Measurements from ENCODE around the gene DKKL1.

Gene DKKL1

GRCh38 chr19:49395581-49396407, 32.1 kb downstream of the DKKL1 start:
- H3K9me2 ChIP-seq (ENCODE audit: low read depth, low read length): no peaks in the 10 kb centered on the region
- H3K79me2 ChIP-seq (ENCODE audit: insufficient read depth, low read length): no peaks in the 10 kb centered on the region
- no peak overlapping the region for H3K4me3 ChIP-seq (ENCODE audit: low read depth, low read length, poor library complexity, severe bottlenecking)
- H3K27me3 ChIP-seq (ENCODE audit: insufficient read depth, low read length): no peaks in the 10 kb centered on the region
- H3K27ac ChIP-seq (ENCODE audit: low read depth, low read length, poor library complexity, severe bottlenecking): no peak overlapping the region
- no peak overlapping the region for H3K4me2 ChIP-seq (ENCODE audit: low read length)
- H3F3A ChIP-seq (ENCODE audit: insufficient read depth, low read length): peaks cover under 1% of the 10 kb centered on the region
- no peaks in the 10 kb centered on the region for H3K9me3 ChIP-seq (ENCODE audit: low read length)
- no peaks in the 10 kb centered on the region for H3K36me3 ChIP-seq (ENCODE audit: insufficient read depth, low read length)
- H4K20me1 ChIP-seq (ENCODE audit: insufficient read depth, low read length): no peaks in the 10 kb centered on the region
- H3K4me1 ChIP-seq (ENCODE audit: insufficient read depth, low read length, severe bottlenecking): peaks cover 14% of the 10 kb centered on the region
- no peak overlapping the region for H3K9ac ChIP-seq (ENCODE audit: low read length)
- no peak overlapping the region for H2AFZ ChIP-seq (ENCODE audit: low read length)
- TF ChIP-seq EZH2 (IDR thresholded peaks at IDR 0.05; ENCODE audit: borderline replicate concordance, low read length) (no peak), CTCF (IDR thresholded peaks at IDR 0.05; ENCODE audit: low read length) (no peak)

GRCh38 chr19:49396738-49397505, 33.2 kb downstream of the DKKL1 start:
- Histone ChIP-seq H3K79me2 (ENCODE audit: insufficient read depth, low read length) (no peaks in the 10 kb centered on the region), H4K20me1 (ENCODE audit: insufficient read depth, low read length) (no peaks in the 10 kb centered on the region), H3K4me3 (ENCODE audit: low read depth, low read length, poor library complexity, severe bottlenecking) (no peak overlapping the region), H2AFZ (ENCODE audit: low read length) (no peak overlapping the region), H3K4me2 (ENCODE audit: low read length) (no peak overlapping the region), H3K9me3 (ENCODE audit: low read length) (no peaks in the 10 kb centered on the region), H3K27ac (ENCODE audit: low read depth, low read length, poor library complexity, severe bottlenecking) (no peak overlapping the region), H3K9ac (ENCODE audit: low read length) (no peak overlapping the region), H3K9me2 (ENCODE audit: low read depth, low read length) (no peaks in the 10 kb centered on the region), H3K4me1 (ENCODE audit: insufficient read depth, low read length, severe bottlenecking) (peaks cover 3% of the 10 kb centered on the region), H3F3A (ENCODE audit: insufficient read depth, low read length) (no peaks in the 10 kb centered on the region), H3K27me3 (ENCODE audit: insufficient read depth, low read length) (no peaks in the 10 kb centered on the region), H3K36me3 (ENCODE audit: insufficient read depth, low read length) (no peaks in the 10 kb centered on the region)
- TF ChIP-seq EZH2 (IDR thresholded peaks at IDR 0.05; ENCODE audit: borderline replicate concordance, low read length) (no peak), CTCF (IDR thresholded peaks at IDR 0.05; ENCODE audit: low read length) (no peak)

DNA sequence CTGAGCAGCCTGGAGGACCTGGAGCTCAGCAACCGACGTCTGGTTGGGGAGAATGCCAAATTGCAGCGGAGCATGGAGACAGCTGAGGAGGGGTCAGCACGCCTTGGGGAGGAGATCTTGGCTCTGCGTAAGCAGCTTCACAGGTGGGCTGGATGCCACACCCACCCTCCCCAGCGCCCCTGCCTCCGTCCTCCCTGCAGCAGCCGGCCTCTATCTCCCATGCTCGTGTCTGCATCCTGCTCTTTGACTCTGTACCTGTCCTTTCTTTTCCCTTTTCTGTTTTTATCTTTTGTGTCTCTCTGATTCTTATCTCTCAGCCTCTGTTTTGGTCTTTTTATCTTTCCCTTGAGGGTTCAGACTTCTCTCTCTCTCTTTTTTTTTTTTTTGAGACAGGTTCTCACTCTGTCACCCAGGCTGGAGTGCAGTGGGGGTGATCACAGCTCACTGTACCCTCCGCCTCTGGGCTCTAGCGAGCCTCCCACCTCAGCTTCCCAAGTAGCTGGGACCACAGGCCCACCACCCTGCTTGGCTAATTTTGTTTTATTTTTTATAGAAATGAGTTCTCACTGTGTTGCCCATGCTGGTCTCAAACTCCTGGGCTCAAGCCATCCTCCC, 34.4 kb downstream of the DKKL1 start:
- peaks cover 6% of the 10 kb centered on the region for H3K4me1 ChIP-seq (ENCODE audit: insufficient read depth, low read length, severe bottlenecking)
- no peak overlapping the region for H3K9ac ChIP-seq (ENCODE audit: low read length)
- H3K27ac ChIP-seq (ENCODE audit: low read depth, low read length, poor library complexity, severe bottlenecking): no peak overlapping the region

More for the DNA sequence above, 34.4 kb downstream of the DKKL1 start:
- Histone ChIP-seq H3K79me2 (ENCODE audit: insufficient read depth, low read length) (no peaks in the 10 kb centered on the region), H3K9me2 (ENCODE audit: low read depth, low read length) (no peaks in the 10 kb centered on the region), H3K27me3 (ENCODE audit: insufficient read depth, low read length) (no peaks in the 10 kb centered on the region), H3K4me2 (ENCODE audit: low read length) (no peak overlapping the region), H3F3A (ENCODE audit: insufficient read depth, low read length) (no peaks in the 10 kb centered on the region), H3K4me3 (ENCODE audit: low read depth, low read length, poor library complexity, severe bottlenecking) (no peak overlapping the region), H4K20me1 (ENCODE audit: insufficient read depth, low read length) (no peaks in the 10 kb centered on the region), H3K9me3 (ENCODE audit: low read length) (no peaks in the 10 kb centered on the region), H2AFZ (ENCODE audit: low read length) (no peak overlapping the region), H3K36me3 (ENCODE audit: insufficient read depth, low read length) (no peaks in the 10 kb centered on the region)
- TF ChIP-seq EZH2 (IDR thresholded peaks at IDR 0.05; ENCODE audit: borderline replicate concordance, low read length) (no peak), CTCF (IDR thresholded peaks at IDR 0.05; ENCODE audit: low read length) (no peak)
